ENCODE results near the gene IGSF23. TPM values are rescaled to one million over a fixed set of nuclear protein-coding genes. Genes with fewer than 3 reads are reported as not detected.
A peak's percentile ranks its signal among the peaks of the same experiment; 100 is the strongest.

The IGSF23 gene
- total RNA-seq, 1 donor from 2014 or later = not detected

DNA sequence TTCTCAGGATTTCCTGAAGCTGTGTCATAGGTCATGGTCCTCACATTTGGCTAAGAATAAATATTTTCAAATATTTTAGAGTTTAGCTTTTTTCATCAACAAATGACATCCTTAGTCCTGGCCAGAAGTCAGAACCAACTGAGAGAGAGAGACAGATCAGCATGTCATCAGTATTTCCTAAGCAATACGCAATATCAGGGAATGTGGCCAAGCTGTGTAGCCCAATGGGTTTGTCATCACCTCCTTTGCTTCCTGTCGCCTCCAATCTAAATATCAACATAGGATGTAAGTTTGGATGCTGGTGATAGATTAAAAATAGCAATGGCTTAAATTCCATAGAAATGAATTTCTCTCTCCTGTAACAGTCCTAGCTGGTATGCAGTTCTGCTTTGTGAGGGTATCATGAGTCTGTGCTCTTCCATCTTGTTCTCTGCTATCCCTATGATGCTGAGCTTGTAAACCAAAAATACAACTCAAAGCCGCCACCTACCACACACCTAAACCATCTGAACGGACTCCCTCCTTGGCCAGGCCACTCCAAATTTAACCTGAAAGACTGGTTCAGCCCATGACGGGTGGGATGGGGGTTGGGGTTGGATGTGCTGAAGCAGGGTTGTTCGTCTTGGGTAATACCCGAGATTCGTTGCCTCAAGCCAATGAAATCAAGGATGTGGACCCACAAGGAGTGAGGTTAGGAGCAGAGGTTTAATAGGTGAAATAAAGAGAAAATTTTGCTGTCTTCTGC is 10.0 kb upstream of the IGSF23 start:
- no peak overlapping the region for H3K4me3 ChIP-seq
- intact Hi-C loops (cut with DNase I) = no loop called here
- DNase-seq (ENCODE audit: low spot score in 2 of 2) = peak in 1 of 2 donors; percentile 76
- peaks cover 0 to 5% of the 10 kb centered on the region in 2 donors for H3K4me1 ChIP-seq
- H3K36me3 ChIP-seq = no peaks in the 10 kb centered on the region
- no peaks in the 10 kb centered on the region for H3K9me3 ChIP-seq
- H3K27me3 ChIP-seq = no peaks in the 10 kb centered on the region
- peak overlapping the region; percentile 29 to 40 for H3K27ac ChIP-seq
- TF ChIP-seq, protein P1, sequence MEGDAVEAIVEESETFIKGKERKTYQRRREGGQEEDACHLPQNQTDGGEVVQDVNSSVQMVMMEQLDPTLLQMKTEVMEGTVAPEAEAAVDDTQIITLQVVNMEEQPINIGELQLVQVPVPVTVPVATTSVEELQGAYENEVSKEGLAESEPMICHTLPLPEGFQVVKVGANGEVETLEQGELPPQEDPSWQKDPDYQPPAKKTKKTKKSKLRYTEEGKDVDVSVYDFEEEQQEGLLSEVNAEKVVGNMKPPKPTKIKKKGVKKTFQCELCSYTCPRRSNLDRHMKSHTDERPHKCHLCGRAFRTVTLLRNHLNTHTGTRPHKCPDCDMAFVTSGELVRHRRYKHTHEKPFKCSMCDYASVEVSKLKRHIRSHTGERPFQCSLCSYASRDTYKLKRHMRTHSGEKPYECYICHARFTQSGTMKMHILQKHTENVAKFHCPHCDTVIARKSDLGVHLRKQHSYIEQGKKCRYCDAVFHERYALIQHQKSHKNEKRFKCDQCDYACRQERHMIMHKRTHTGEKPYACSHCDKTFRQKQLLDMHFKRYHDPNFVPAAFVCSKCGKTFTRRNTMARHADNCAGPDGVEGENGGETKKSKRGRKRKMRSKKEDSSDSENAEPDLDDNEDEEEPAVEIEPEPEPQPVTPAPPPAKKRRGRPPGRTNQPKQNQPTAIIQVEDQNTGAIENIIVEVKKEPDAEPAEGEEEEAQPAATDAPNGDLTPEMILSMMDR (IDR thresholded peaks at IDR 0.05) = no peak

DNA sequence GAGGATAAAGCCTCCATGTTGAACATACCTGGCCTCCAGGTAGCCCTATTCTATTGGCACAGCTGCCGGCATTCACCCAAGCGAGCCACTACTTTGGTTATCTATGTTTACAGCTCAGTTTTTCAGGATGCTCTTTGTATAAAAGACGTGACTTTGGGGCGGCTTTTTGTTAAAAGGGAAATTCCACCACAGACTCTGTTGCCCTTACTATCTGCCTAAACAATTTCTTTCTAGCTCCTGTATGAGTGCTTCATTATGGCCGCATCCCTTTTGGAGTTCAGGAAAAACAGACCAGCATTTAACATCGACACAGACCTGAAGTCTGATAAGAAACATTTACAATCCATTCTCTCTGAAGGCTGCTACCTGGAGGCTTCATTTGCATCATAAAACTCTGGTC is 9.1 kb upstream of the IGSF23 start:
- Histone ChIP-seq H3K9me3 (no peaks in the 10 kb centered on the region), H3K27ac (no peak overlapping the region), H3K4me1 (peaks cover 0 to 5% of the 10 kb centered on the region in 2 donors), H3K36me3 (no peaks in the 10 kb centered on the region), H3K4me3 (no peak overlapping the region), H3K27me3 (no peaks in the 10 kb centered on the region)
- DNase-seq (ENCODE audit: low spot score in 2 of 2) = no peak
- TF ChIP-seq, protein P1 (IDR thresholded peaks at IDR 0.05) = no peak
- intact Hi-C loops (cut with DNase I) = no loop called here

DNA sequence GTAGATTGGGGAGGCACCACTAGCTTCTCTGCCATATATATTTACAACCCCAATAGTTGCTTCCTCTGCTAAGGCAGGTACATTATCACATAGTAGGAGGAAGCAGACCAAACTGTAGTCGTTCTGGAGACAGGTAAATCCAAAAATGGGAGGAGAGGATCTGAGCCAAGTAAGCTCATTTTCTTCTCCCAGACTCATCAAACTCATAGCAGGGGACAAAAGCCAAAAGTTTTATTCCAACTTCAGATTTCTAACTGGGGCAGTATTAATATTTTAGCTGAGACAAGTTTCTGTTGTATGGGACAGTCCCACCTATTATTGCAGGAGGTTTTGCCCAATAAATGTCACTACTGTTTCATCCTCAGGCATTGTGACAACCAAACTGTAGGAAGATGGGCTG is 7.8 kb upstream of the IGSF23 start:
- Histone ChIP-seq H3K9me3 (no peaks in the 10 kb centered on the region), H3K36me3 (no peaks in the 10 kb centered on the region), H3K4me3 (no peak overlapping the region), H3K27ac (no peak overlapping the region), H3K27me3 (no peaks in the 10 kb centered on the region), H3K4me1 (peaks cover 0 to 5% of the 10 kb centered on the region in 2 donors)
- intact Hi-C loops (cut with DNase I) = no loop called here
- DNase-seq (ENCODE audit: low spot score in 2 of 2) = no peak
- TF ChIP-seq, protein P1 (IDR thresholded peaks at IDR 0.05) = no peak

DNA sequence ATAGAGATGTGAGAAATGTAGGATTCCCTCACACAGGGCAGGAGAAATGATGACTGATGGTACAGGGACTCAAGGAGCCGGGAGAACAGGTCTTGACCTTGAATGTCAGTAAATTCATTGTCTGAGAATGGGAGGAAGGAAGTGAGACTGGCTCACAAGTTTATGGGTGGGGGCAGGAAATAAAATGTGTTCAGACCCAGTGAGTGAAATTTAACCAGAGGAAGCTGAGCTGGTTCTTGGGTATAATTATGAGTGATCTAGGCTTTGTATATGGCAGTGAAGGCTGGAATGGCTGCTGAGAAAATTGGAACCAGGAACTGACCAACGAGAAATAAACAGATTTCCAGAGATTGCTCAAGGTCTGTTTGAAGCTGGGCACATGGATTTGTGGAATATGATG is 6.3 kb upstream of the IGSF23 start:
- Histone ChIP-seq H3K4me1 (peaks cover 0 to 5% of the 10 kb centered on the region in 2 donors), H3K9me3 (no peaks in the 10 kb centered on the region), H3K27me3 (no peaks in the 10 kb centered on the region), H3K36me3 (no peaks in the 10 kb centered on the region), H3K27ac (no peak overlapping the region), H3K4me3 (no peak overlapping the region)
- no peak for DNase-seq (ENCODE audit: low spot score in 2 of 2)
- TF ChIP-seq, protein P1 (IDR thresholded peaks at IDR 0.05) = no peak
- intact Hi-C loops (cut with DNase I) = no loop called here

DNA sequence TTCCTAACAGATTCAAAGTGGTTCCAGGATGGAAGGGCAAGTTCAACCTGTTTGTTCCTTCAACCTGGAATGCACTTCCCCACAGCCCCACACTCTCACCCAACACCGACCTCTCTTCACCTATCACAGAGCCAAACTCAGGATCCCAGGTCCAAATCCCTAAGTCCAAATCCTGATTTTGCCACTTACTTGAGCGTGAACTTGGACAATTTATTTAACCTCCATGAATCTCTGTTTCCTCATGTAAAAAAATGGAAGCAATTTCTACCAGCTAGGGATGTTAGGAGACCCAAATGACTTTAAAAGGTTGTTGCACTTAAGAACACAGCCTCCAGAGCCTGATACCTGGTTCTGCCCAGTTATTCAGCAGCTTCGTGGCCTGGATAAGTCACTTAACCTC is 5.4 kb upstream of the IGSF23 start:
- TF ChIP-seq, protein P1 (IDR thresholded peaks at IDR 0.05) = no peak
- peaks cover 0 to 5% of the 10 kb centered on the region in 2 donors for H3K4me1 ChIP-seq
- no peak overlapping the region for H3K27ac ChIP-seq
- H3K4me3 ChIP-seq = no peak overlapping the region
- H3K36me3 ChIP-seq = no peaks in the 10 kb centered on the region
- no peaks in the 10 kb centered on the region for H3K27me3 ChIP-seq
- intact Hi-C loops (cut with DNase I) = no loop called here
- DNase-seq (ENCODE audit: low spot score in 2 of 2) = no peak
- no peaks in the 10 kb centered on the region for H3K9me3 ChIP-seq
